Astrocyte (in vitro differentiated cells and primary cell): ENCODE measurements around the gene PADI3. TPM values are rescaled to one million over a fixed set of nuclear protein-coding genes. Genes with fewer than 3 reads are reported as not detected.
A peak's percentile ranks its signal among the peaks of the same experiment; 100 is the strongest.

Experiments used
- DNase-seq: peaks from one replicate; pipeline ENCODE4 v3.0.0-alpha.2; 2010; ENCODE audit warnings: low read depth
- FAIRE-seq: peaks from 2 replicates; lab custom pipeline; 2011; peaks lifted over from hg19 to GRCh38; lab: Jason Lieb, UNC
- H2AFZ ChIP-seq: 2 replicates; pipeline ENCODE4 v1.6.0; 2012; ENCODE audit warnings: low read depth, low read length, inconsistent platforms
- H3K27ac ChIP-seq: 2 replicates; pipeline ENCODE4 v1.5.1; 2011; ENCODE audit warnings: low read depth, low read length, inconsistent platforms
- H3K27me3 ChIP-seq: 2 replicates; pipeline ENCODE4 v1.6.0; 2011; ENCODE audit warnings: low read length, inconsistent platforms; ENCODE audit not compliant: insufficient read depth
- H3K36me3 ChIP-seq: 2 replicates; pipeline ENCODE4 v1.5.1; 2011; ENCODE audit warnings: low read length, inconsistent platforms; ENCODE audit not compliant: insufficient read depth
- H3K4me1 ChIP-seq: 2 replicates; pipeline ENCODE4 v1.5.1; 2011; ENCODE audit warnings: low read length, inconsistent platforms; ENCODE audit not compliant: insufficient read depth
- H3K4me2 ChIP-seq: 2 replicates; pipeline ENCODE4 v1.6.0; 2012; ENCODE audit warnings: low read length, inconsistent platforms
- H3K4me3 ChIP-seq: 2 replicates; pipeline ENCODE4 v1.5.1; 2011; ENCODE audit warnings: low read depth, mild to moderate bottlenecking, low read length, inconsistent platforms; ENCODE audit not compliant: insufficient read depth
- H3K79me2 ChIP-seq: 2 replicates; pipeline ENCODE4 v1.6.0; 2012; ENCODE audit warnings: mild to moderate bottlenecking, low read length, inconsistent platforms; ENCODE audit not compliant: insufficient read depth
- H3K9ac ChIP-seq: 2 replicates; pipeline ENCODE4 v1.6.0; 2012; ENCODE audit warnings: mild to moderate bottlenecking, low read length, inconsistent platforms
- H3K9me3 ChIP-seq: 2 replicates; pipeline ENCODE4 v1.5.1; 2012; ENCODE audit warnings: low read depth, mild to moderate bottlenecking, low read length, inconsistent platforms; ENCODE audit not compliant: insufficient read depth
- H4K20me1 ChIP-seq: 2 replicates; pipeline ENCODE4 v1.6.0; 2012; ENCODE audit warnings: low read length, inconsistent platforms; ENCODE audit not compliant: insufficient read depth
- H3K27ac Mint-ChIP-seq: one replicate; pipeline ENCODE4 v1.8.0; 2021; ENCODE audit warnings: mild to moderate bottlenecking, mixed read lengths; ENCODE audit not compliant: unreplicated experiment
- H3K27me3 Mint-ChIP-seq: one replicate; pipeline ENCODE4 v1.8.0; 2021; ENCODE audit warnings: low read depth, mixed read lengths; ENCODE audit not compliant: unreplicated experiment
- H3K36me3 Mint-ChIP-seq: one replicate; pipeline ENCODE4 v1.8.0; 2021; ENCODE audit warnings: low read depth, mixed read lengths; ENCODE audit not compliant: unreplicated experiment
- H3K4me1 Mint-ChIP-seq: one replicate; pipeline ENCODE4 v1.8.0; 2021; ENCODE audit warnings: low read depth, mixed read lengths; ENCODE audit not compliant: unreplicated experiment
- H3K4me3 Mint-ChIP-seq: one replicate; pipeline ENCODE4 v1.8.0; 2021; ENCODE audit warnings: mild to moderate bottlenecking, moderate library complexity, mixed read lengths; ENCODE audit not compliant: unreplicated experiment
- H3K9me3 Mint-ChIP-seq: one replicate; pipeline ENCODE4 v1.8.0; 2021; ENCODE audit warnings: mild to moderate bottlenecking, mixed read lengths; ENCODE audit not compliant: unreplicated experiment
- CTCF ChIP-seq: IDR thresholded peaks from 2 replicates; pipeline ENCODE4 v1.5.1; 2011; ENCODE audit warnings: low read depth, mild to moderate bottlenecking, inconsistent platforms, low read length, moderate library complexity; ENCODE audit not compliant: insufficient read depth
- EZH2 ChIP-seq: IDR thresholded peaks from 2 replicates; pipeline ENCODE4 v1.6.1; 2012; ENCODE audit warnings: mild to moderate bottlenecking, low read length, inconsistent platforms; ENCODE audit not compliant: insufficient read depth
- total RNA-seq: library from RNA; stranded (reverse); gene quantifications from 2 replicates; pipeline ENCODE4 v1.2.1, GENCODE V29; 2021

PADI3 gene
- total RNA-seq, 1 donor from 2014 or later: 0.09 TPM

DNA sequence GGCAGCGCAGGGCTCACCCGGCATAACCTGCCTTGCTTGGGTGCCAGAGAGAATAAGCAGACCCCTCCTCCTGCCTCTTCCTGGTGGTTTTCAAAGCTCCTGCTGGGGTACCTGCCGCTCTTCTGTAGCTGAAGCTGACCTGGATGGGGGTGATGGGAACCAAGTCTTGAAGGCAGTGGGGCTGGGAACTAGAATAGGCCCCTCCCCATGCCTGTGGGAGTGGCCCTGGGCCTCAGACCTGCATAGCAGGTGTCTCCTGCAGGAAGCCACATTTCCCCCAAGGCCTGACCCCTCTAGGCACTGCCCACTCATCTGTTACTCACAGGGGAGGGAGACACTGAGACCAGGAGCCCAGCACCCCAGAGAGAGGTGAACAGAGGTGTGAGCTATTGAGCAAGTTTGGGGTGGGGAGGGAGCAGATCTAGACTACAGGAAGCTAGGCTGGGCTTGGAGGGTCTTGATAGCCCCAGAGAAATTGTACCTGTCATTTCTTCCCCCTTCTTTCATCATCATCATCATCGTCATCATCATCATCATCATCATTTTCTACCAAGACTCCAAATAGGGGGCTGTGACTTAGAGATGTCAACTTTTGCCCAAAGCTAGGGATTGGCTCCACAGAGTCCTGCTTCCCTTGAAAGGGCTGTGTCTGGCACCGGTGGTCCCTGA is 33.9 kb upstream of the PADI3 start:
- no peak overlapping the region for H3K4me3 ChIP-seq
- DNase-seq: no peak
- Mint-ChIP-seq H3K4me1 (peaks cover 19% of the 10 kb centered on the region), H3K36me3 (no peaks in the 10 kb centered on the region), H3K9me3 (peaks cover 4% of the 10 kb centered on the region), H3K4me3 (no peak overlapping the region), H3K27ac (no peak overlapping the region), H3K27me3 (peaks cover 20% of the 10 kb centered on the region)
- H2AFZ ChIP-seq: no peak overlapping the region
- no peak for FAIRE-seq
- TF ChIP-seq CTCF (no peak), EZH2 (no peak)
- no peak overlapping the region for H3K9ac ChIP-seq
- no peaks in the 10 kb centered on the region for H3K9me3 ChIP-seq
- H3K36me3 ChIP-seq: no peaks in the 10 kb centered on the region
- no peaks in the 10 kb centered on the region for H3K79me2 ChIP-seq
- no peak overlapping the region for H3K4me2 ChIP-seq
- H3K27ac ChIP-seq: no peak overlapping the region
- no peaks in the 10 kb centered on the region for H4K20me1 ChIP-seq
- peaks cover 22% of the 10 kb centered on the region for H3K4me1 ChIP-seq
- no peaks in the 10 kb centered on the region for H3K27me3 ChIP-seq

- Histone ChIP-seq H4K20me1 (no peaks in the 10 kb centered on the region), H3K27me3 (no peaks in the 10 kb centered on the region), H3K79me2 (no peaks in the 10 kb centered on the region), H3K36me3 (no peaks in the 10 kb centered on the region), H3K9me3 (no peaks in the 10 kb centered on the region), H3K4me2 (no peak overlapping the region), H2AFZ (no peak overlapping the region), H3K27ac (no peak overlapping the region), H3K4me1 (peaks cover 17% of the 10 kb centered on the region), H3K4me3 (no peak overlapping the region), H3K9ac (no peak overlapping the region)
- peaks cover 16% of the 10 kb centered on the region for H3K4me1 Mint-ChIP-seq
- TF ChIP-seq EZH2 (no peak), CTCF (no peak)
- no peak for FAIRE-seq
- H3K27ac Mint-ChIP-seq: no peak overlapping the region
- DNase-seq: no peak
- H3K9me3 Mint-ChIP-seq: peaks cover 4% of the 10 kb centered on the region
- H3K4me3 Mint-ChIP-seq: no peak overlapping the region
- H3K36me3 Mint-ChIP-seq: no peaks in the 10 kb centered on the region
- peaks cover 20% of the 10 kb centered on the region for H3K27me3 Mint-ChIP-seq
These were observed 33.4 kb upstream of the PADI3 start for GRCh38 chr1:17215545-17215890.

DNA sequence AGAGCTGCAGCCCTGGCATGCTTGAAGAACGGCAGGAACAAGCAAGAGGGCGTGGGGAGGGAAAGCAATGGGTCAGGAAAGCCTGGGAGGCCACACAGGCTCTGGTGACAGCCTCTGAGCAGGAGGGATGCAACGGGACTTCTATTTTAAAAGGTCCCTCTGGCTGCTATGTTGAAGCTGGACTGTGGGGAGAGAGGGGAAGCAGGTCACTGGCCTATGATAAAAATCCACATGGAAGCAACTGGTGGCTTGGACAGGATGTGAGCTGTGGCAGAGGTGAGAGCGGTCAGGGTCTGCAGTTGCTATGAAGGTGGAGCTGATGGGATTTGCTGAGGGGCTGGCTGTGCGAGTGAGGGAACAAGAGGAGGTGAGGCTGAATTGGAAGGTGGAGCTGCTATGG is 32.8 kb upstream of the PADI3 start:
- DNase-seq: no peak
- Mint-ChIP-seq H3K36me3 (no peaks in the 10 kb centered on the region), H3K27me3 (peaks cover 22% of the 10 kb centered on the region), H3K9me3 (peaks cover 4% of the 10 kb centered on the region), H3K27ac (no peak overlapping the region), H3K4me1 (peaks cover 15% of the 10 kb centered on the region), H3K4me3 (peak overlapping the region; percentile 46)
- H3K79me2 ChIP-seq: no peaks in the 10 kb centered on the region
- no peak for FAIRE-seq
- no peaks in the 10 kb centered on the region for H3K27me3 ChIP-seq
- no peak overlapping the region for H2AFZ ChIP-seq
- H3K4me3 ChIP-seq: no peak overlapping the region
- H4K20me1 ChIP-seq: no peaks in the 10 kb centered on the region
- H3K9ac ChIP-seq: no peak overlapping the region
- no peak overlapping the region for H3K27ac ChIP-seq
- H3K9me3 ChIP-seq: no peaks in the 10 kb centered on the region
- no peaks in the 10 kb centered on the region for H3K36me3 ChIP-seq
- peaks cover 16% of the 10 kb centered on the region for H3K4me1 ChIP-seq
- no peak overlapping the region for H3K4me2 ChIP-seq
- TF ChIP-seq EZH2: no peak
- no peak for TF ChIP-seq CTCF
